Erythroblast (primary cell): ENCODE results near the gene DNAJC30.
"Not testable (repeated sequence)": the region's sequence is repeated elsewhere in the genome, so short reads cannot be mapped to it uniquely, and the experiment has no call there.

Experiments
- GATA1 ChIP-seq: IDR thresholded peaks from 2 replicates; pipeline ENCODE4 v1.6.1; 2011; ENCODE audit warnings: low read depth, mild to moderate bottlenecking, control low read depth, low read length, moderate library complexity
- POLR2A ChIP-seq: IDR thresholded peaks from 2 replicates; pipeline ENCODE4 v1.6.1; 2011; ENCODE audit warnings: mild to moderate bottlenecking, low read length

GRCh38 chr7:73720443-73720842 is 37.2 kb upstream of the DNAJC30 start:
- not testable (repeated sequence) for TF ChIP-seq POLR2A, GATA1
